Measurements from ENCODE around the gene ALDH18A1.

ALDH18A1 gene

GRCh38 chr10:95574649-95575365 is 81.7 kb downstream of the ALDH18A1 start:
- Histone ChIP-seq H3K27ac (replicated peaks) (no peak overlapping the region), H3K4me3 (replicated peaks; ENCODE audit: insufficient read depth, low read length) (no peak overlapping the region), H3K27me3 (ENCODE audit: insufficient read depth, poor library complexity, severe bottlenecking) (peaks cover 2% of the 10 kb centered on the region)
- TF ChIP-seq REST (IDR thresholded peaks at IDR 0.05; ENCODE audit: insufficient replicate concordance, low read depth) (no peak), GABPA (IDR thresholded peaks at IDR 0.05; ENCODE audit: low read depth) (no peak), POLR2AphosphoS5 (IDR thresholded peaks at IDR 0.05; ENCODE audit: low read depth) (no peak), SPI1 (IDR thresholded peaks at IDR 0.05; ENCODE audit: borderline replicate concordance, low read depth) (no peak), CTCF (IDR thresholded peaks at IDR 0.05; ENCODE audit: insufficient read depth, low read length) (no peak)
- DNase-seq (ENCODE audit: low read depth in 1 of 2, low spot score in 1 of 2): no peak

GRCh38 chr10:95573964-95574604 is 82.4 kb downstream of the ALDH18A1 start:
- DNase-seq (ENCODE audit: low read depth in 1 of 2, low spot score in 1 of 2): no peak
- H3K4me3 ChIP-seq (replicated peaks; ENCODE audit: insufficient read depth, low read length): no peak overlapping the region
- TF ChIP-seq CTCF (IDR thresholded peaks at IDR 0.05; ENCODE audit: insufficient read depth, low read length): no peak
- TF ChIP-seq REST (IDR thresholded peaks at IDR 0.05; ENCODE audit: insufficient replicate concordance, low read depth): no peak
- no peak for TF ChIP-seq SPI1 (IDR thresholded peaks at IDR 0.05; ENCODE audit: borderline replicate concordance, low read depth)
- TF ChIP-seq GABPA (IDR thresholded peaks at IDR 0.05; ENCODE audit: low read depth): no peak
- TF ChIP-seq POLR2AphosphoS5 (IDR thresholded peaks at IDR 0.05; ENCODE audit: low read depth): no peak
- H3K27me3 ChIP-seq (ENCODE audit: insufficient read depth, poor library complexity, severe bottlenecking): peaks cover 2% of the 10 kb centered on the region
- H3K27ac ChIP-seq (replicated peaks): no peak overlapping the region

GRCh38 chr10:95573527-95573926 is 83.0 kb downstream of the ALDH18A1 start:
- no peak for DNase-seq (ENCODE audit: low read depth in 1 of 2, low spot score in 1 of 2)
- Histone ChIP-seq H3K27me3 (ENCODE audit: insufficient read depth, poor library complexity, severe bottlenecking) (peaks cover 2% of the 10 kb centered on the region), H3K4me3 (replicated peaks; ENCODE audit: insufficient read depth, low read length) (no peak overlapping the region), H3K27ac (replicated peaks) (no peak overlapping the region)
- TF ChIP-seq POLR2AphosphoS5 (IDR thresholded peaks at IDR 0.05; ENCODE audit: low read depth) (no peak), GABPA (IDR thresholded peaks at IDR 0.05; ENCODE audit: low read depth) (no peak), CTCF (IDR thresholded peaks at IDR 0.05; ENCODE audit: insufficient read depth, low read length) (no peak), SPI1 (IDR thresholded peaks at IDR 0.05; ENCODE audit: borderline replicate concordance, low read depth) (no peak), REST (IDR thresholded peaks at IDR 0.05; ENCODE audit: insufficient replicate concordance, low read depth) (no peak)

All from HL-60 (cell line).